Neural cell (in vitro differentiated cells): ENCODE measurements around the gene GPR143. TPM values are rescaled to one million over a fixed set of nuclear protein-coding genes. Genes with fewer than 3 reads are reported as not detected.

ENCODE experiments used
- H2AFZ ChIP-seq: fragments of 200-600, 300-800 bp; sonication (generic), shearing (Covaris generic); 2 replicates; pipeline ENCODE4 v1.6.0; 2014; ENCODE audit warnings: low read depth, mild to moderate bottlenecking, antibody characterized with exemption, low read length, moderate library complexity
- H3F3A ChIP-seq: fragments of 200-600 bp; shearing (Covaris generic); 2 replicates; pipeline ENCODE4 v1.6.1; 2016; ENCODE audit warnings: mild to moderate bottlenecking, moderate library complexity, mixed read lengths, antibody characterized with exemption, low read length; ENCODE audit not compliant: insufficient read depth, poor library complexity, severe bottlenecking
- H3K27ac ChIP-seq: fragments of 200-600, 300-800 bp; sonication (generic), shearing (Covaris generic); 2 replicates; pipeline ENCODE4 v1.5.1; 2014; ENCODE audit warnings: mild to moderate bottlenecking, low read length, moderate library complexity
- H3K27me3 ChIP-seq: fragments of 300-800, 200-600 bp; sonication (generic), shearing (Covaris generic); 2 replicates; pipeline ENCODE4 v1.6.0; 2014; ENCODE audit warnings: mild to moderate bottlenecking, low read depth, low read length, moderate library complexity; ENCODE audit not compliant: insufficient read depth
- H3K36me3 ChIP-seq: fragments of 300-800, 200-600 bp; sonication (generic), shearing (Covaris generic); 2 replicates; pipeline ENCODE4 v1.5.1; 2014; ENCODE audit warnings: mild to moderate bottlenecking, antibody characterized with exemption, low read length, moderate library complexity; ENCODE audit not compliant: insufficient read depth
- H3K4me2 ChIP-seq: fragments of 300-800, 200-600 bp; sonication (generic), shearing (Covaris generic); 2 replicates; pipeline ENCODE4 v1.6.0; 2014; ENCODE audit warnings: mild to moderate bottlenecking, low read length
- H3K4me3 ChIP-seq: fragments of 300-800, 200-600 bp; sonication (generic), shearing (Covaris generic); 2 replicates; pipeline ENCODE4 v1.5.1; 2014; ENCODE audit warnings: mild to moderate bottlenecking, low read length, moderate library complexity
- H3K79me2 ChIP-seq: fragments of 200-600 bp; shearing (Covaris generic); replicated peaks from 2 replicates; pipeline ENCODE4 v1.6.0; 2014; ENCODE audit warnings: mild to moderate bottlenecking, low read length, moderate library complexity; ENCODE audit not compliant: insufficient read depth
- H3K9ac ChIP-seq: fragments of 300-800, 200-600 bp; sonication (generic), shearing (Covaris generic); 2 replicates; pipeline ENCODE4 v1.6.1; 2016; ENCODE audit warnings: mild to moderate bottlenecking, low read length, mixed read lengths
- H3K9me2 ChIP-seq: fragments of 200-600 bp; shearing (Covaris generic); 2 replicates; pipeline ENCODE4 v1.6.1; 2016; ENCODE audit warnings: mild to moderate bottlenecking, low read length, mixed read lengths; ENCODE audit not compliant: insufficient read depth
- H3K9me3 ChIP-seq: fragments of 200-600, 300-800 bp; sonication (generic), shearing (Covaris generic); 2 replicates; pipeline ENCODE4 v1.6.1; 2016; ENCODE audit warnings: mild to moderate bottlenecking, mixed run types, low read length, moderate library complexity, mixed read lengths
- H4K20me1 ChIP-seq: fragments of 200-600 bp; shearing (Covaris generic); 2 replicates; pipeline ENCODE4 v1.6.1; 2016; ENCODE audit warnings: mild to moderate bottlenecking, mixed run types; ENCODE audit not compliant: insufficient read depth
- EP300 ChIP-seq: fragments of 450-650 bp; conservative IDR thresholded peaks from 2 replicates; pipeline ENCODE4 v1.6.1; 2014; ENCODE audit warnings: antibody characterized with exemption, mild to moderate bottlenecking, moderate library complexity; ENCODE audit not compliant: poor library complexity, severe bottlenecking
- EZH2 ChIP-seq: fragments of 200-600, 300-800 bp; shearing (Covaris generic), sonication (generic); IDR thresholded peaks from 2 replicates; pipeline ENCODE4 v1.6.1; 2014; ENCODE audit warnings: antibody characterized with exemption, low read length, borderline replicate concordance, mild to moderate bottlenecking; ENCODE audit not compliant: insufficient read depth, poor library complexity, severe bottlenecking
- MXI1 ChIP-seq: fragments of 450-650 bp; conservative IDR thresholded peaks from 2 replicates; pipeline ENCODE4 v1.6.1; 2014; ENCODE audit warnings: antibody characterized with exemption, mild to moderate bottlenecking; ENCODE audit not compliant: poor library complexity, severe bottlenecking
- POLR2AphosphoS5 ChIP-seq: IDR thresholded peaks from 2 replicates; pipeline ENCODE4 v1.6.1; 2012
- RAD21 ChIP-seq: fragments of 450-650 bp; conservative IDR thresholded peaks from 2 replicates; pipeline ENCODE4 v1.6.1; 2014; ENCODE audit warnings: antibody characterized with exemption, mild to moderate bottlenecking, moderate library complexity
- SMC3 ChIP-seq: fragments of 450-650 bp; conservative IDR thresholded peaks from 2 replicates; pipeline ENCODE4 v1.6.1; 2014; ENCODE audit warnings: antibody characterized with exemption, mild to moderate bottlenecking, moderate library complexity; ENCODE audit not compliant: poor library complexity
- TAF1 ChIP-seq: IDR thresholded peaks from 2 replicates; pipeline ENCODE4 v1.6.1; 2012; ENCODE audit warnings: low read depth
- polyA plus RNA-seq: library from polyadenylated mRNA; depleted of rRNA; stranded (reverse); fragments of >200 nt; gene quantifications from 2 replicates; pipeline ENCODE4 v1.2.3, GENCODE V29; 2014
- TF ChIP-seq, protein P1 (sequence below): fragments of 450-650 bp; IDR thresholded peaks from 2 replicates; pipeline ENCODE4 v1.5.1; 2014; ENCODE audit warnings: antibody characterized with exemption, mild to moderate bottlenecking, moderate library complexity; ENCODE audit not compliant: poor library complexity, severe bottlenecking
- TF ChIP-seq, protein P2 (sequence below): IDR thresholded peaks from 2 replicates; pipeline ENCODE4 v1.6.1; 2012; ENCODE audit warnings: borderline replicate concordance

GPR143 gene
- polyA plus RNA-seq, 1 donor from 2014 or later: 5.5 TPM

DNA sequence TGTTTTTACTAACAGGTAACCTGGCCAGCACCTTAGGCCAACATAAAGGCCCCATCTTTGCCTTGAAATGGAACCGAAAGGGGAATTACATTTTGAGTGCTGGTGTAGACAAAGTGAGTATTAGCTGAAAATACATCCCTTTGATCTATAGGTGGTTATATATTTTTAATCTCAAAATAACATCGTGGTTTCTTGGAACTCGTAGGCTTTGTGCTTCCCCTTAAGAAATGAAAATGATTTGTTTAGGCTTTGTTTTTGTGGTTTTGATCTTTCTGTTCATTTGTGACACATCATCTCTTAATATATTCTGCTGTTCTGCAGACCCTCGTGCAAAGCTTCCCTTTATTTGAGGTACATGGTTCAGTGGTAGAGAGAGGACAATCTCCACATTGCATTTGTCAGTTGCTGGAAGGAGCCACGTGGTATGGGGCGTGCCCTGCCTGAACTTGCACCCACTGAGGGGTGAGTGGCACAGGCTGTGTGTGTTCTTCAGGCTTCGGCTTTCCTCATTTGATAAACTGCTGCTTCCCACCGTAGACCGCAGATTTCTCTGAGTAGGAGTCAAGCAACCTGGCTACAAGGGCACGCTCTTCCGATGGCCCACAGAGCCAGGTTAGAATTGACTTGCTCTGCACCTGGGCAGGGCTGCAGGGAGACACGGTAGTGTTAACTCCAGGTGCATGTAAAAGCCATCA is 72.2 kb downstream of the GPR143 start:
- no peak for TF ChIP-seq RAD21
- no peak for TF ChIP-seq TAF1
- TF ChIP-seq, protein P1, sequence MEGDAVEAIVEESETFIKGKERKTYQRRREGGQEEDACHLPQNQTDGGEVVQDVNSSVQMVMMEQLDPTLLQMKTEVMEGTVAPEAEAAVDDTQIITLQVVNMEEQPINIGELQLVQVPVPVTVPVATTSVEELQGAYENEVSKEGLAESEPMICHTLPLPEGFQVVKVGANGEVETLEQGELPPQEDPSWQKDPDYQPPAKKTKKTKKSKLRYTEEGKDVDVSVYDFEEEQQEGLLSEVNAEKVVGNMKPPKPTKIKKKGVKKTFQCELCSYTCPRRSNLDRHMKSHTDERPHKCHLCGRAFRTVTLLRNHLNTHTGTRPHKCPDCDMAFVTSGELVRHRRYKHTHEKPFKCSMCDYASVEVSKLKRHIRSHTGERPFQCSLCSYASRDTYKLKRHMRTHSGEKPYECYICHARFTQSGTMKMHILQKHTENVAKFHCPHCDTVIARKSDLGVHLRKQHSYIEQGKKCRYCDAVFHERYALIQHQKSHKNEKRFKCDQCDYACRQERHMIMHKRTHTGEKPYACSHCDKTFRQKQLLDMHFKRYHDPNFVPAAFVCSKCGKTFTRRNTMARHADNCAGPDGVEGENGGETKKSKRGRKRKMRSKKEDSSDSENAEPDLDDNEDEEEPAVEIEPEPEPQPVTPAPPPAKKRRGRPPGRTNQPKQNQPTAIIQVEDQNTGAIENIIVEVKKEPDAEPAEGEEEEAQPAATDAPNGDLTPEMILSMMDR: no peak
- no peak for TF ChIP-seq EP300
- TF ChIP-seq, protein P2, sequence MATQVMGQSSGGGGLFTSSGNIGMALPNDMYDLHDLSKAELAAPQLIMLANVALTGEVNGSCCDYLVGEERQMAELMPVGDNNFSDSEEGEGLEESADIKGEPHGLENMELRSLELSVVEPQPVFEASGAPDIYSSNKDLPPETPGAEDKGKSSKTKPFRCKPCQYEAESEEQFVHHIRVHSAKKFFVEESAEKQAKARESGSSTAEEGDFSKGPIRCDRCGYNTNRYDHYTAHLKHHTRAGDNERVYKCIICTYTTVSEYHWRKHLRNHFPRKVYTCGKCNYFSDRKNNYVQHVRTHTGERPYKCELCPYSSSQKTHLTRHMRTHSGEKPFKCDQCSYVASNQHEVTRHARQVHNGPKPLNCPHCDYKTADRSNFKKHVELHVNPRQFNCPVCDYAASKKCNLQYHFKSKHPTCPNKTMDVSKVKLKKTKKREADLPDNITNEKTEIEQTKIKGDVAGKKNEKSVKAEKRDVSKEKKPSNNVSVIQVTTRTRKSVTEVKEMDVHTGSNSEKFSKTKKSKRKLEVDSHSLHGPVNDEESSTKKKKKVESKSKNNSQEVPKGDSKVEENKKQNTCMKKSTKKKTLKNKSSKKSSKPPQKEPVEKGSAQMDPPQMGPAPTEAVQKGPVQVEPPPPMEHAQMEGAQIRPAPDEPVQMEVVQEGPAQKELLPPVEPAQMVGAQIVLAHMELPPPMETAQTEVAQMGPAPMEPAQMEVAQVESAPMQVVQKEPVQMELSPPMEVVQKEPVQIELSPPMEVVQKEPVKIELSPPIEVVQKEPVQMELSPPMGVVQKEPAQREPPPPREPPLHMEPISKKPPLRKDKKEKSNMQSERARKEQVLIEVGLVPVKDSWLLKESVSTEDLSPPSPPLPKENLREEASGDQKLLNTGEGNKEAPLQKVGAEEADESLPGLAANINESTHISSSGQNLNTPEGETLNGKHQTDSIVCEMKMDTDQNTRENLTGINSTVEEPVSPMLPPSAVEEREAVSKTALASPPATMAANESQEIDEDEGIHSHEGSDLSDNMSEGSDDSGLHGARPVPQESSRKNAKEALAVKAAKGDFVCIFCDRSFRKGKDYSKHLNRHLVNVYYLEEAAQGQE: no peak
- no peak for TF ChIP-seq SMC3
- TF ChIP-seq POLR2AphosphoS5: no peak
- no peak for TF ChIP-seq EZH2
- no peak for TF ChIP-seq MXI1

DNA sequence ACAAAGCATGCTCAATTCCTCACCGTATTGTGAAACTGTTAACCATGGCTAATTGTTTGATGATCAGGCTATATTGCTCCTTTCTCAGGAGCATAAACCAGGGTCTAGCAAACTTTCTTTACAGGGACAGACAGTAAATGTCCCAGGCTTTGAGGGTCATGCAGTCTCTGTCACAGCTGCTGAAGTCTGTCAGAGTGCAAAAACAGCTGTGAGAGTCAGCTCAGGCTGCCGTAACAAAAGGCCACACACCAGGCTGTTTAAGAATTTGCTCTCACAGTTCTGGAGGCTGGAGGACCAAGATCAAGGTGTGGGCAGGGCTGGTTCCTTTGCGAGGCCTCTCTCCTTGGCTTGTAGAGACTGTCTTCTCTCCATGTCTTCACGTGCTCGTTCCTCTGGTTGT is 75.6 kb downstream of the GPR143 start:
- Histone ChIP-seq H3K36me3 (no peaks in the 10 kb centered on the region), H2AFZ (no peak overlapping the region), H3F3A (no peaks in the 10 kb centered on the region)

More for the DNA sequence above, 72.2 kb downstream of the GPR143 start:
- no peaks in the 10 kb centered on the region for H3K36me3 ChIP-seq
- H3K4me3 ChIP-seq: no peak overlapping the region
- no peak overlapping the region for H3K9ac ChIP-seq
- no peak overlapping the region for H2AFZ ChIP-seq
- H3K4me2 ChIP-seq: no peak overlapping the region
- no peaks in the 10 kb centered on the region for H3K27me3 ChIP-seq
- no peaks in the 10 kb centered on the region for H3F3A ChIP-seq
- no peaks in the 10 kb centered on the region for H4K20me1 ChIP-seq
- H3K9me3 ChIP-seq: no peaks in the 10 kb centered on the region
- H3K79me2 ChIP-seq: no peaks in the 10 kb centered on the region
- H3K27ac ChIP-seq: no peak overlapping the region
- H3K9me2 ChIP-seq: no peaks in the 10 kb centered on the region

More for the DNA sequence above, 75.6 kb downstream of the GPR143 start:
- H3K9me2 ChIP-seq: no peaks in the 10 kb centered on the region
- no peaks in the 10 kb centered on the region for H3K79me2 ChIP-seq
- no peaks in the 10 kb centered on the region for H4K20me1 ChIP-seq
- H3K9ac ChIP-seq: no peak overlapping the region
- H3K4me2 ChIP-seq: no peak overlapping the region
- H3K27me3 ChIP-seq: no peaks in the 10 kb centered on the region
- no peak overlapping the region for H3K27ac ChIP-seq
- H3K4me3 ChIP-seq: no peak overlapping the region
- H3K9me3 ChIP-seq: no peaks in the 10 kb centered on the region
- TF ChIP-seq EP300 (no peak), TAF1 (no peak), MXI1 (no peak), EZH2 (no peak), POLR2AphosphoS5 (no peak), RAD21 (no peak), SMC3 (no peak)
- TF ChIP-seq, protein P1: no peak
- TF ChIP-seq, protein P2: no peak
